HepG2 (cell line): ENCODE results near the gene ISG20. TPM values are rescaled to one million over a fixed set of nuclear protein-coding genes. Genes with fewer than 3 reads are reported as not detected.

Experiments
- ADNP ChIP-seq: sonication (generic); formaldehyde crosslinking; IDR thresholded peaks from 2 replicates; pipeline ENCODE4 v1.4.0; 2020; ENCODE audit warnings: missing genetic modification reagents
- ARNT2 ChIP-seq: sonication (generic); formaldehyde crosslinking; IDR thresholded peaks from 2 replicates; pipeline ENCODE4 v1.8.0; 2022; ENCODE audit warnings: mild to moderate bottlenecking, low read depth, missing genetic modification reagents, moderate library complexity
- DNMT3B ChIP-seq: conservative IDR thresholded peaks from 2 replicates; pipeline ENCODE4 v1.6.1; 2016; ENCODE audit warnings: missing biosample characterization, control low read depth
- ELF3 ChIP-seq: IDR thresholded peaks from 2 replicates; pipeline ENCODE4 v1.6.1; 2016; ENCODE audit warnings: missing genetic modification reagents, missing compliant biosample characterization
- KAT2B ChIP-seq: fragments of 150-350 bp; IDR thresholded peaks from 2 replicates; pipeline ENCODE4 v1.6.1; 2014; ENCODE audit warnings: low read depth, low read length, borderline replicate concordance
- KLF9 ChIP-seq: IDR thresholded peaks from 2 replicates; pipeline ENCODE4 v1.6.1; 2016; ENCODE audit warnings: low read depth
- MYNN ChIP-seq: sonication (generic); formaldehyde crosslinking; IDR thresholded peaks from 2 replicates; pipeline ENCODE4 v1.4.0; 2020; ENCODE audit warnings: mild to moderate bottlenecking, low read depth, missing genetic modification reagents
- NKX3-1 ChIP-seq: sonication (generic); formaldehyde crosslinking; IDR thresholded peaks from 2 replicates; pipeline ENCODE4 v1.5.0; 2020; ENCODE audit warnings: missing genetic modification reagents
- PLRG1 ChIP-seq: fragments of 450-650 bp; conservative IDR thresholded peaks from 2 replicates; pipeline ENCODE4 v1.6.1; 2016
- SIX4 ChIP-seq: sonication (generic); formaldehyde crosslinking; IDR thresholded peaks from 2 replicates; pipeline ENCODE4 v1.4.0; 2020; ENCODE audit warnings: missing genetic modification reagents
- TARDBP ChIP-seq: sonication (generic); formaldehyde crosslinking; IDR thresholded peaks from 2 replicates; pipeline ENCODE4 v1.8.0; 2022; ENCODE audit warnings: mild to moderate bottlenecking, missing genetic modification reagents
- TRIM24 ChIP-seq: sonication (generic); formaldehyde crosslinking; IDR thresholded peaks from 2 replicates; pipeline ENCODE4 v1.8.0; 2022; ENCODE audit warnings: mild to moderate bottlenecking, missing genetic modification reagents
- U2AF2 ChIP-seq: fragments of 200-400 bp; formaldehyde crosslinking; IDR thresholded peaks from 2 replicates; pipeline ENCODE4 v1.6.1; 2017; ENCODE audit warnings: low read depth, mild to moderate bottlenecking, low read length
- ZFAT ChIP-seq: sonication (generic); formaldehyde crosslinking; conservative IDR thresholded peaks from 2 replicates; pipeline ENCODE4 v1.8.1; 2023; ENCODE audit warnings: missing genetic modification reagents, inconsistent platforms
- ZNF138 ChIP-seq: sonication (generic); formaldehyde crosslinking; IDR thresholded peaks from 2 replicates; pipeline ENCODE4 v1.5.0; 2020; ENCODE audit warnings: mild to moderate bottlenecking, low read depth, missing genetic modification reagents
- ZNF383 ChIP-seq: sonication (generic); formaldehyde crosslinking; IDR thresholded peaks from 2 replicates; pipeline ENCODE4 v1.4.0; 2020; ENCODE audit warnings: missing genetic modification reagents, mild to moderate bottlenecking, borderline replicate concordance
- ZNF44 ChIP-seq: sonication (generic); formaldehyde crosslinking; IDR thresholded peaks from 2 replicates; pipeline ENCODE4 v1.5.1; 2020; ENCODE audit warnings: mild to moderate bottlenecking, missing genetic modification reagents
- ZNF552 ChIP-seq: sonication (generic); formaldehyde crosslinking; IDR thresholded peaks from 2 replicates; pipeline ENCODE4 v1.9.0; 2022; ENCODE audit warnings: missing genetic modification reagents, mild to moderate bottlenecking, borderline replicate concordance
- ZNF616 ChIP-seq: sonication (generic); formaldehyde crosslinking; IDR thresholded peaks from 2 replicates; pipeline ENCODE4 v1.5.0; 2020; ENCODE audit warnings: low read depth, mild to moderate bottlenecking, missing genetic modification reagents
- ZNF678 ChIP-seq: sonication (generic); formaldehyde crosslinking; IDR thresholded peaks from 2 replicates; pipeline ENCODE4 v1.4.0; 2020; ENCODE audit warnings: mild to moderate bottlenecking, missing genetic modification reagents
- ZNF704 ChIP-seq: sonication (generic); formaldehyde crosslinking; IDR thresholded peaks from 2 replicates; pipeline ENCODE4 v1.8.1; 2023; ENCODE audit warnings: mild to moderate bottlenecking, inconsistent platforms, moderate library complexity, missing genetic modification reagents, borderline replicate concordance
- polyA plus RNA-seq, 8 experiments: library from polyadenylated mRNA; depleted of rRNA in 3 of 8; stranded (reverse) in 7 of 8; unstranded in 1 of 8; fragments of >200 nt; fragmentation: Illumina TruSeq in 4 of 8; extraction: Trizol in 4 of 8; gene quantifications; 2 replicates each; pipeline versions ENCODE4 v1.2.1 to v1.2.3, GENCODE V29; 2011 to 2016; ENCODE audit warnings: low read depth in 4 of 8, missing spikeins in 1 of 8, mixed read lengths in 1 of 8; ENCODE audit not compliant: insufficient read depth in 1 of 8
- total RNA-seq, 5 experiments: library from RNA; depleted of rRNA; stranded (reverse); fragments of >200 nt; fragmentation: Illumina TruSeq; extraction: Trizol; gene quantifications; 2 replicates each; pipeline ENCODE4 v1.2.3, GENCODE V29; 2016; ENCODE audit warnings: low read depth in 1 of 5
- TF ChIP-seq, protein P1 (sequence below): sonication (generic); formaldehyde crosslinking; IDR thresholded peaks from 2 replicates; pipeline ENCODE4 v1.5.1; 2020; ENCODE audit warnings: missing genetic modification reagents, mild to moderate bottlenecking, borderline replicate concordance
- TF ChIP-seq, protein P2 (sequence below): sonication (generic); IDR thresholded peaks from 2 replicates; pipeline ENCODE4 v1.6.1; 2016; ENCODE audit warnings: low read depth, borderline replicate concordance
- TF ChIP-seq, protein P3 (sequence below): sonication (generic); formaldehyde crosslinking; IDR thresholded peaks from 2 replicates; pipeline ENCODE4 v1.4.0; 2020; ENCODE audit warnings: missing genetic modification reagents
- TF ChIP-seq, protein P4 (sequence below): sonication (generic); formaldehyde crosslinking; IDR thresholded peaks from 2 replicates; pipeline ENCODE4 v1.4.0; 2020; ENCODE audit warnings: mild to moderate bottlenecking, missing genetic modification reagents
- TF ChIP-seq, protein P5 (sequence below): sonication (generic); formaldehyde crosslinking; conservative IDR thresholded peaks from 2 replicates; pipeline ENCODE4 v1.8.0; 2022; ENCODE audit warnings: low read depth, missing genetic modification reagents

The ISG20 gene
- total and polyA plus RNA-seq, 2 of the 13 experiments (the other 11 are each of a cell fraction or from before 2014, with no cell fraction given) = 6.3 to 31.5 TPM

- TF ChIP-seq, protein P1, sequence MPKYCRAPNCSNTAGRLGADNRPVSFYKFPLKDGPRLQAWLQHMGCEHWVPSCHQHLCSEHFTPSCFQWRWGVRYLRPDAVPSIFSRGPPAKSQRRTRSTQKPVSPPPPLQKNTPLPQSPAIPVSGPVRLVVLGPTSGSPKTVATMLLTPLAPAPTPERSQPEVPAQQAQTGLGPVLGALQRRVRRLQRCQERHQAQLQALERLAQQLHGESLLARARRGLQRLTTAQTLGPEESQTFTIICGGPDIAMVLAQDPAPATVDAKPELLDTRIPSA = 0 out of 2 replicates have a peak, but pooled peaks have one; percentile 49
- TF ChIP-seq ZNF383 (no peak), ELF3 (CRISPR knock-in tag) (peak; percentile 55), ZNF616 (CRISPR knock-in tag) (no peak), NKX3-1 (CRISPR knock-in tag) (no peak), ZNF138 (CRISPR knock-in tag) (no peak), DNMT3B (no peak), TARDBP (peak; percentile 73), MYNN (CRISPR knock-in tag) (no peak), ZFAT (CRISPR knock-in tag) (no peak), PLRG1 (no peak), ARNT2 (no peak), KAT2B (no peak), ZNF552 (no peak), TRIM24 (CRISPR knock-in tag) (no peak), SIX4 (CRISPR knock-in tag) (0 out of 2 replicates have a peak, but pooled peaks have one; percentile 12), ZNF704 (no peak; the same call in 1 of the 2 replicates), ADNP (CRISPR knock-in tag) (no peak), ZNF678 (CRISPR knock-in tag) (no peak), ZNF44 (CRISPR knock-in tag) (0 out of 2 replicates have a peak, but pooled peaks have one; percentile 11), U2AF2 (no peak), KLF9 (no peak)
- TF ChIP-seq, protein P2, sequence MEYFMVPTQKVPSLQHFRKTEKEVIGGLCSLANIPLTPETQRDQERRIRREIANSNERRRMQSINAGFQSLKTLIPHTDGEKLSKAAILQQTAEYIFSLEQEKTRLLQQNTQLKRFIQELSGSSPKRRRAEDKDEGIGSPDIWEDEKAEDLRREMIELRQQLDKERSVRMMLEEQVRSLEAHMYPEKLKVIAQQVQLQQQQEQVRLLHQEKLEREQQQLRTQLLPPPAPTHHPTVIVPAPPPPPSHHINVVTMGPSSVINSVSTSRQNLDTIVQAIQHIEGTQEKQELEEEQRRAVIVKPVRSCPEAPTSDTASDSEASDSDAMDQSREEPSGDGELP = peak; percentile 49; the same call in 1 of the 2 replicates
- TF ChIP-seq, protein P3, sequence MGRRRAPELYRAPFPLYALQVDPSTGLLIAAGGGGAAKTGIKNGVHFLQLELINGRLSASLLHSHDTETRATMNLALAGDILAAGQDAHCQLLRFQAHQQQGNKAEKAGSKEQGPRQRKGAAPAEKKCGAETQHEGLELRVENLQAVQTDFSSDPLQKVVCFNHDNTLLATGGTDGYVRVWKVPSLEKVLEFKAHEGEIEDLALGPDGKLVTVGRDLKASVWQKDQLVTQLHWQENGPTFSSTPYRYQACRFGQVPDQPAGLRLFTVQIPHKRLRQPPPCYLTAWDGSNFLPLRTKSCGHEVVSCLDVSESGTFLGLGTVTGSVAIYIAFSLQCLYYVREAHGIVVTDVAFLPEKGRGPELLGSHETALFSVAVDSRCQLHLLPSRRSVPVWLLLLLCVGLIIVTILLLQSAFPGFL = no peak
- TF ChIP-seq, protein P4, sequence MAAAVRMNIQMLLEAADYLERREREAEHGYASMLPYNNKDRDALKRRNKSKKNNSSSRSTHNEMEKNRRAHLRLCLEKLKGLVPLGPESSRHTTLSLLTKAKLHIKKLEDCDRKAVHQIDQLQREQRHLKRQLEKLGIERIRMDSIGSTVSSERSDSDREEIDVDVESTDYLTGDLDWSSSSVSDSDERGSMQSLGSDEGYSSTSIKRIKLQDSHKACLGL = peak; percentile 60; the same call in 1 of the 2 replicates
- TF ChIP-seq, protein P5, sequence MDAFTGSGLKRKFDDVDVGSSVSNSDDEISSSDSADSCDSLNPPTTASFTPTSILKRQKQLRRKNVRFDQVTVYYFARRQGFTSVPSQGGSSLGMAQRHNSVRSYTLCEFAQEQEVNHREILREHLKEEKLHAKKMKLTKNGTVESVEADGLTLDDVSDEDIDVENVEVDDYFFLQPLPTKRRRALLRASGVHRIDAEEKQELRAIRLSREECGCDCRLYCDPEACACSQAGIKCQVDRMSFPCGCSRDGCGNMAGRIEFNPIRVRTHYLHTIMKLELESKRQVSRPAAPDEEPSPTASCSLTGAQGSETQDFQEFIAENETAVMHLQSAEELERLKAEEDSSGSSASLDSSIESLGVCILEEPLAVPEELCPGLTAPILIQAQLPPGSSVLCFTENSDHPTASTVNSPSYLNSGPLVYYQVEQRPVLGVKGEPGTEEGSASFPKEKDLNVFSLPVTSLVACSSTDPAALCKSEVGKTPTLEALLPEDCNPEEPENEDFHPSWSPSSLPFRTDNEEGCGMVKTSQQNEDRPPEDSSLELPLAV (CRISPR knock-in tag) = no peak
Observed at GRCh38 chr15:88681610-88682221, 42.9 kb downstream of the ISG20 start (continued).
